H1 (cell line): Measurements from ENCODE around the gene CACNA1C. TPM values are rescaled to one million over a fixed set of nuclear protein-coding genes. Genes with fewer than 3 reads are reported as not detected.

ENCODE experiments used
- CTCF ChIA-PET: fragments of 300-600 bp; sonication (Branson Sonifier 250); formaldehyde crosslinking; loops from one replicate; lab custom pipeline; 2021; ENCODE audit not compliant: partially characterized antibody; lab: Charles Lee
- POLR2A ChIA-PET: fragments of 300-600 bp; sonication (Branson Sonifier 250); formaldehyde crosslinking; loops from one replicate; lab custom pipeline; 2021; ENCODE audit warnings: inconsistent platforms; ENCODE audit not compliant: partially characterized antibody; lab: Charles Lee
- DNase-seq, 2 experiments: peaks; one replicate each; pipeline versions ENCODE4 v3.0.0 to v3.0.0-alpha.2; 2010 to 2022; ENCODE audit warnings: low spot score in 2 of 2, low read depth in 1 of 2, mixed read lengths in 1 of 2
- FAIRE-seq: peaks from 2 replicates; lab custom pipeline; 2011; peaks lifted over from hg19 to GRCh38; lab: Jason Lieb, UNC
- H2AFZ ChIP-seq: 2 replicates; pipeline ENCODE4 v1.8.1; 2012; ENCODE audit warnings: low read length, inconsistent platforms
- H2AK5ac ChIP-seq: 2 replicates; pipeline ENCODE4 v1.6.1; 2013; ENCODE audit warnings: low read depth, low read length
- H2BK120ac ChIP-seq: replicated peaks from 2 replicates; pipeline ENCODE3; 2013; ENCODE audit warnings: low read depth, low read length, inconsistent platforms
- H2BK12ac ChIP-seq: 2 replicates; pipeline ENCODE4 v1.6.1; 2013; ENCODE audit warnings: low read depth, low read length
- H2BK15ac ChIP-seq: 2 replicates; pipeline ENCODE4 v1.6.1; 2013; ENCODE audit warnings: low read length
- H2BK20ac ChIP-seq: 2 replicates; pipeline ENCODE4 v1.6.1; 2013; ENCODE audit warnings: low read length
- H2BK5ac ChIP-seq: 2 replicates; pipeline ENCODE4 v1.6.1; 2013; ENCODE audit warnings: low read depth, low read length
- H3K14ac ChIP-seq: 2 replicates; pipeline ENCODE4 v1.6.1; 2013; ENCODE audit warnings: inconsistent platforms; ENCODE audit not compliant: insufficient read length
- H3K18ac ChIP-seq: 2 replicates; pipeline ENCODE4 v1.6.1; 2013; ENCODE audit warnings: low read length; ENCODE audit errors: extremely low read depth
- H3K23ac ChIP-seq: 2 replicates; pipeline ENCODE4 v1.6.1; 2013; ENCODE audit warnings: inconsistent platforms; ENCODE audit not compliant: insufficient read length
- H3K23me2 ChIP-seq: 2 replicates; pipeline ENCODE4 v1.6.1; 2013; ENCODE audit warnings: low read depth, low read length
- H3K27ac ChIP-seq: 2 replicates; pipeline ENCODE4 v1.6.1; 2011; ENCODE audit warnings: low read depth, low read length, inconsistent platforms
- H3K27me3 ChIP-seq, 4 experiments: replicated peaks in 1 of 4; 1 replicate in 1 of 4; 2 replicates in 3 of 4; pipeline versions ENCODE4 v1.6.1 to v1.8.1; 2011 to 2013; ENCODE audit warnings: low read length in 3 of 4, mild to moderate bottlenecking in 3 of 4, inconsistent platforms in 2 of 4, mixed read lengths in 2 of 4, moderate library complexity in 1 of 4; ENCODE audit not compliant: control insufficient read depth in 3 of 4, insufficient read depth in 3 of 4; ENCODE audit errors: extremely low read depth in 1 of 4
- H3K36me3 ChIP-seq, 4 experiments: 2 replicates each; pipeline versions ENCODE4 v1.6.1 to v1.8.1; 2011 to 2013; ENCODE audit warnings: mild to moderate bottlenecking in 4 of 4, low read length in 3 of 4, moderate library complexity in 2 of 4, control low read depth in 1 of 4, inconsistent platforms in 1 of 4; ENCODE audit not compliant: insufficient read depth in 4 of 4, control insufficient read depth in 2 of 4
- H3K4ac ChIP-seq: replicated peaks from 2 replicates; pipeline ENCODE3; 2013; ENCODE audit warnings: low read length, low read depth, mixed read lengths, inconsistent platforms; ENCODE audit not compliant: insufficient read length
- H3K4me1 ChIP-seq, 4 experiments: replicated peaks in 1 of 4; 1 replicate in 1 of 4; 2 replicates in 3 of 4; pipeline versions ENCODE4 v1.6.1 to v1.8.1; 2011 to 2013; ENCODE audit warnings: low read length in 3 of 4, inconsistent platforms in 2 of 4, mixed read lengths in 1 of 4; ENCODE audit not compliant: insufficient read depth in 4 of 4, control insufficient read depth in 3 of 4
- H3K4me2 ChIP-seq, 2 experiments: 2 replicates each; pipeline versions ENCODE4 v1.6.1 to v1.8.1; 2011 to 2013; ENCODE audit warnings: low read depth in 2 of 2, low read length in 2 of 2, control low read depth in 1 of 2, inconsistent platforms in 1 of 2, mild to moderate bottlenecking in 1 of 2; ENCODE audit not compliant: insufficient read depth in 1 of 2
- H3K4me3 ChIP-seq, 4 experiments: fragments of 200-600, 300-600 bp in 1 of 4; sonication (generic), shearing (Covaris generic), sonication (Bioruptor Twin) in 1 of 4; 2 replicates each; pipeline versions ENCODE4 v1.5.1 to v1.8.1; 2011 to 2016; ENCODE audit warnings: low read length in 4 of 4, low read depth in 3 of 4, control low read depth in 2 of 4, inconsistent platforms in 2 of 4, mild to moderate bottlenecking in 2 of 4, mixed read lengths in 1 of 4, moderate library complexity in 1 of 4; ENCODE audit not compliant: insufficient read depth in 2 of 4; ENCODE audit errors: extremely low read depth in 1 of 4
- H3K56ac ChIP-seq: replicated peaks from 2 replicates; pipeline ENCODE3; 2013; ENCODE audit warnings: low read depth, mild to moderate bottlenecking, mixed read lengths, low read length, inconsistent platforms; ENCODE audit not compliant: insufficient read length
- H3K79me1 ChIP-seq: 2 replicates; pipeline ENCODE4 v1.6.1; 2013; ENCODE audit warnings: low read depth, low read length, control low read depth
- H3K79me2 ChIP-seq, 2 experiments: 2 replicates each; pipeline versions ENCODE4 v1.6.1 to v1.8.1; 2012 to 2013; ENCODE audit warnings: low read length in 2 of 2, mild to moderate bottlenecking in 2 of 2, inconsistent platforms in 1 of 2; ENCODE audit not compliant: insufficient read depth in 2 of 2, control insufficient read depth in 1 of 2
- H3K9ac ChIP-seq, 4 experiments: replicated peaks in 1 of 4; 1 replicate in 1 of 4; 2 replicates in 3 of 4; pipeline versions ENCODE4 v1.6.1 to v1.8.1; 2011 to 2013; ENCODE audit warnings: low read depth in 3 of 4, low read length in 3 of 4, control low read depth in 2 of 4, mild to moderate bottlenecking in 2 of 4, moderate library complexity in 2 of 4, inconsistent platforms in 1 of 4; ENCODE audit errors: extremely low read depth in 1 of 4
- H3K9me3 ChIP-seq, 2 experiments: 2 replicates each; pipeline versions ENCODE4 v1.6.1 to v1.8.1; 2012 to 2013; ENCODE audit warnings: mild to moderate bottlenecking in 2 of 2, moderate library complexity in 2 of 2, control low read depth in 1 of 2, inconsistent platforms in 1 of 2, low read depth in 1 of 2, low read length in 1 of 2, mixed read lengths in 1 of 2; ENCODE audit not compliant: insufficient read depth in 2 of 2
- H4K20me1 ChIP-seq, 2 experiments: replicated peaks in 1 of 2; 2 replicates each; pipeline versions ENCODE3 to v1.8.1; 2011 to 2013; ENCODE audit warnings: inconsistent platforms in 2 of 2, low read length in 2 of 2, mild to moderate bottlenecking in 1 of 2; ENCODE audit not compliant: insufficient read depth in 2 of 2, control insufficient read depth in 1 of 2
- H4K5ac ChIP-seq: 2 replicates; pipeline ENCODE4 v1.6.1; 2013; ENCODE audit warnings: low read length, low read depth, mixed read lengths, inconsistent platforms; ENCODE audit not compliant: insufficient read length
- H4K8ac ChIP-seq: 2 replicates; pipeline ENCODE4 v1.8.0; 2013; ENCODE audit warnings: mild to moderate bottlenecking, moderate library complexity, low read length, inconsistent platforms; ENCODE audit not compliant: insufficient read depth; ENCODE audit errors: extremely low read depth
- H4K91ac ChIP-seq: replicated peaks from 2 replicates; pipeline ENCODE3; 2013; ENCODE audit warnings: low read length, mixed read lengths, inconsistent platforms; ENCODE audit not compliant: insufficient read length
- ASH2L ChIP-seq: fragments of 200-600, 300-600 bp; sonication (generic); IDR thresholded peaks from one replicate; pipeline ENCODE4 v1.7.1; 2017; ENCODE audit warnings: low read length
- CBX5 ChIP-seq: fragments of 300-800, 300-1000 bp; sonication (generic); IDR thresholded peaks from 2 replicates; pipeline ENCODE4 v1.7.1; 2016; ENCODE audit warnings: antibody characterized with exemption, low read length, low read depth
- CBX8 ChIP-seq: fragments of 300-800, 300-1000 bp; sonication (generic); IDR thresholded peaks from 2 replicates; pipeline ENCODE4 v1.7.1; 2016; ENCODE audit warnings: low read depth, low read length, borderline replicate concordance
- HDAC2 ChIP-seq, 2 experiments: fragments of 300-600 bp in 1 of 2; sonication (generic) in 1 of 2; IDR thresholded peaks; 2 replicates each; pipeline ENCODE4 v1.6.1; 2011 to 2012; ENCODE audit warnings: low read depth in 2 of 2, low read length in 2 of 2, mild to moderate bottlenecking in 2 of 2, moderate library complexity in 2 of 2, borderline replicate concordance in 1 of 2, inconsistent platforms in 1 of 2
- POLR2AphosphoS5 ChIP-seq: IDR thresholded peaks from 2 replicates; pipeline ENCODE4 v1.6.1; 2011; ENCODE audit warnings: low read depth, low read length
- RNF2 ChIP-seq: fragments of 200-900, 300-1000 bp; sonication (generic); IDR thresholded peaks from 2 replicates; pipeline ENCODE4 v1.7.1; 2016; ENCODE audit warnings: borderline replicate concordance, low read depth, mild to moderate bottlenecking, antibody characterized with exemption, low read length; ENCODE audit not compliant: poor library complexity, severe bottlenecking; ENCODE audit errors: missing control alignments
- RXRA ChIP-seq: IDR thresholded peaks from 2 replicates; pipeline ENCODE4 v1.6.1; 2011; ENCODE audit warnings: low read depth, mild to moderate bottlenecking, low read length, moderate library complexity; ENCODE audit not compliant: insufficient read depth
- SUZ12 ChIP-seq: fragments of 200-600 bp; sonication (generic); IDR thresholded peaks from 2 replicates; pipeline ENCODE4 v1.6.1; 2012; ENCODE audit warnings: mild to moderate bottlenecking, inconsistent platforms, low read length, moderate library complexity, mixed read lengths
- TEAD4 ChIP-seq: IDR thresholded peaks from 2 replicates; pipeline ENCODE4 v1.6.1; 2012; ENCODE audit warnings: low read depth, low read length, inconsistent platforms, mixed read lengths
- WGBS, 2 experiments: shearing (Covaris generic) in 1 of 2; methylation state at CpG; one replicate each; pipeline versions ENCODE4 v1.1.6 to v1.1.7; 2013 to 2015; ENCODE audit warnings: low lambda C conversion rate in 2 of 2, mixed read lengths in 2 of 2, inconsistent platforms in 1 of 2, low coverage in 1 of 2, missing lambda C conversion rate in 1 of 2; ENCODE audit not compliant: insufficient replicate concordance in 2 of 2, insufficient coverage in 1 of 2, insufficient read length in 1 of 2; ENCODE audit errors: extremely low coverage in 1 of 2, missing lambda C conversion rate in 1 of 2; 5-methylcytosine and 5-hydroxymethylcytosine counted together
- polyA plus RNA-seq, 7 experiments: library from polyadenylated mRNA; depleted of rRNA in 3 of 7; stranded (reverse) in 5 of 7; unstranded in 2 of 7; fragments of >200 nt in 5 of 7; fragments of 200-250 nt in 2 of 7; gene quantifications; 1 replicate in 5 of 7; 2 replicates in 1 of 7; 4 replicates in 1 of 7; pipeline versions ENCODE4 v1.2.1 to v1.2.3, GENCODE V29; 2011 to 2013; ENCODE audit warnings: missing spikeins in 2 of 7, mixed read lengths in 2 of 7
- total RNA-seq: library from RNA; stranded (reverse); fragmentation: NEBNext Ultra II Directional; extraction: Animal tissue kit (Norgen Biotek cat#: 25700); gene quantifications from 2 replicates; pipeline ENCODE4 v1.2.1, GENCODE V29; 2021

CACNA1C gene
- total and polyA plus RNA-seq, 2 of the 8 experiments (the other 6 are each of a cell fraction or from before 2014, with no cell fraction given), result 1.3 TPM

- Histone ChIP-seq H3K27ac (no peak overlapping the region), H4K20me1 (no peaks in the 10 kb centered on the region), H3K18ac (no peak overlapping the region), H4K5ac (no peak overlapping the region), H3K4me2 (no peak overlapping the region), H3K4me3 (no peak overlapping the region), H3K23ac (no peak overlapping the region), H2BK5ac (no peak overlapping the region), H3K4ac (no peak overlapping the region), H3K9me3 (no peaks in the 10 kb centered on the region), H2AK5ac (no peak overlapping the region; the same call in 1 of the 2 replicates), H4K8ac (no peak overlapping the region), H2BK12ac (no peak overlapping the region), H2BK20ac (no peak overlapping the region), H3K27me3 (no peaks in the 10 kb centered on the region), H3K23me2 (no peaks in the 10 kb centered on the region), H4K91ac (no peak overlapping the region), H2BK120ac (no peak overlapping the region), H3K56ac (no peak overlapping the region), H2AFZ (no peak overlapping the region), H3K79me1 (no peaks in the 10 kb centered on the region), H3K36me3 (no peaks in the 10 kb centered on the region), H3K14ac (no peak overlapping the region), H3K79me2 (no peaks in the 10 kb centered on the region), H3K9ac (no peak overlapping the region), H3K4me1 (peaks cover 9 to 37% (median 23%) of the 10 kb centered on the region in 4 experiments), H2BK15ac (no peak overlapping the region)
- POLR2A ChIA-PET, result interaction anchor here (1.5 kb wide), 1 partner anchor 187 kb away, joined by 3 read pairs; no protein-coding TSS in a partner anchor
- DNase-seq, result no peak
- WGBS, 2 experiments, result 83% methylated on average over 13 of the region's 13 CpGs; no CpG with 5 or more reads in 1 of the 2 experiments
- no peak for FAIRE-seq
- CTCF ChIA-PET, result interaction anchor here (0.6 to 10.7 kb wide), 8 partner anchors 10 to 211 kb away, joined by 3 to 94 read pairs (median 5); no protein-coding TSS in a partner anchor
- no peak for TF ChIP-seq ASH2L
- no peak for TF ChIP-seq CBX8
- TF ChIP-seq CBX5, result no peak
- TF ChIP-seq HDAC2 (IDR thresholded peaks at IDR 0.05; ENCODE audit: borderline replicate concordance in 1 of 2, low read depth in 2 of 2, low read length in 2 of 2), result no peak
- no peak for TF ChIP-seq RXRA
- TF ChIP-seq TEAD4, result no peak
- TF ChIP-seq SUZ12, result no peak
- TF ChIP-seq RNF2, result no peak
- TF ChIP-seq POLR2AphosphoS5, result no peak
Observed at GRCh38 chr12:2413999-2414792, 361.4 kb downstream of the CACNA1C start.
